Neural progenitor cell (in vitro differentiated cells): Measurements from ENCODE around the gene NEU1. TPM values are rescaled to one million over a fixed set of nuclear protein-coding genes. Genes with fewer than 3 reads are reported as not detected.
A peak's percentile ranks its signal among the peaks of the same experiment; 100 is the strongest.

Experiments used
- DNase-seq: peaks from one replicate; pipeline ENCODE4 v3.0.0-alpha.2; 2016; ENCODE audit warnings: low spot score
- H2AFZ ChIP-seq: fragments of 200-600 bp; sonication (generic); replicated peaks from 2 replicates; pipeline ENCODE4 v1.6.1; 2016; ENCODE audit warnings: antibody characterized with exemption
- H3F3A ChIP-seq: fragments of 200-600 bp; sonication (generic); 2 replicates; pipeline ENCODE4 v1.6.1; 2016; ENCODE audit warnings: antibody characterized with exemption, low read depth
- H3K27ac ChIP-seq: fragments of 200-600 bp; sonication (generic); 2 replicates; pipeline ENCODE4 v1.5.1; 2016; ENCODE audit warnings: mild to moderate bottlenecking
- H3K27me3 ChIP-seq: fragments of 200-600 bp; sonication (generic); 2 replicates; pipeline ENCODE4 v1.6.1; 2016; ENCODE audit warnings: mild to moderate bottlenecking, moderate library complexity
- H3K36me3 ChIP-seq: fragments of 200-600 bp; sonication (generic); 2 replicates; pipeline ENCODE4 v1.5.1; 2016
- H3K4me1 ChIP-seq: fragments of 200-600 bp; sonication (generic); 2 replicates; pipeline ENCODE4 v1.6.1; 2016; ENCODE audit warnings: mixed run types
- H3K4me2 ChIP-seq: fragments of 200-600 bp; sonication (generic); 2 replicates; pipeline ENCODE4 v1.6.1; 2016
- H3K4me3 ChIP-seq: fragments of 200-600 bp; sonication (generic); 2 replicates; pipeline ENCODE4 v1.5.1; 2016
- H3K79me2 ChIP-seq: fragments of 200-600 bp; sonication (generic); 2 replicates; pipeline ENCODE4 v1.6.1; 2016; ENCODE audit warnings: low read depth
- H3K9ac ChIP-seq: fragments of 200-600 bp; sonication (generic); 2 replicates; pipeline ENCODE4 v1.6.1; 2016
- H3K9me3 ChIP-seq: fragments of 200-600 bp; sonication (generic); 2 replicates; pipeline ENCODE4 v1.5.1; 2016; ENCODE audit warnings: low read depth
- H4K20me1 ChIP-seq: fragments of 200-600 bp; sonication (generic); 2 replicates; pipeline ENCODE4 v1.6.1; 2016; ENCODE audit warnings: low read depth
- H3K27ac Mint-ChIP-seq: 3 replicates; pipeline ENCODE4 v1.8.0; 2021; ENCODE audit warnings: mixed read lengths
- H3K27me3 Mint-ChIP-seq: 2 replicates; pipeline ENCODE4 v1.8.0; 2022; ENCODE audit warnings: low read depth, mild to moderate bottlenecking, inconsistent platforms, moderate library complexity, mixed read lengths; ENCODE audit not compliant: insufficient read depth
- H3K36me3 Mint-ChIP-seq: 3 replicates; pipeline ENCODE4 v1.8.0; 2021; ENCODE audit warnings: mixed read lengths
- H3K4me1 Mint-ChIP-seq: 3 replicates; pipeline ENCODE4 v1.8.0; 2021; ENCODE audit warnings: mixed read lengths
- H3K4me3 Mint-ChIP-seq: 3 replicates; pipeline ENCODE4 v1.8.0; 2021; ENCODE audit warnings: mild to moderate bottlenecking, moderate library complexity, mixed read lengths
- H3K9me3 Mint-ChIP-seq: 3 replicates; pipeline ENCODE4 v1.8.0; 2020; ENCODE audit warnings: mixed read lengths
- EZH2 ChIP-seq: fragments of 200-600 bp; sonication (generic); IDR thresholded peaks from 2 replicates; pipeline ENCODE4 v1.6.1; 2017; ENCODE audit warnings: antibody characterized with exemption, mild to moderate bottlenecking, moderate library complexity
- EZH2phosphoT487 ChIP-seq: fragments of 200-600 bp; sonication (generic); IDR thresholded peaks from 2 replicates; pipeline ENCODE4 v1.6.1; 2017; ENCODE audit warnings: antibody characterized with exemption
- total RNA-seq: library from RNA; depleted of rRNA; stranded (reverse); fragments of >200 nt; gene quantifications from 2 replicates; pipeline ENCODE4 v1.2.3, GENCODE V29; 2015; ENCODE audit warnings: low replicate concordance
- TF ChIP-seq, protein P1 (sequence below): fragments of 200-600 bp; sonication (generic); IDR thresholded peaks from 2 replicates; pipeline ENCODE4 v1.5.1; 2017; ENCODE audit warnings: antibody characterized with exemption, mild to moderate bottlenecking

The NEU1 gene
- total RNA-seq, 1 donor from 2014 or later: 17.4 TPM

DNA sequence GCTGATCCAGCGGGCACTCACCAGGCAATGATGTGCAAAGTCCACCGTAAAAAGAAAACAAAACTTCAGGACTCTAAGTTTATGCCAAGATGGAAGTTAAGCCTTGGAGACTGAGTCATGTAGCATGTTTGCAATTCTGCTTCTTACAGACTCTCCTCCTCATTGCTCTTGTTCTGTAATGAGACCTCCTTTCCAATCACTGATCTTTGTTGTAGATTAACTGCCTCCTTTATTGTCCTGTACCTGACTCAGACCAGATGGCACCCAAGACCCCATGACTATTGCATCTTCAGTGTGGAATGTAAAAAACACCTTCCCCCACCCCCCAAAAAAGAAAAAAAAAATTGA lies 11.2 kb downstream of the NEU1 start:
- Histone ChIP-seq H3K9me3 (no peaks in the 10 kb centered on the region), H3K4me3 (no peak overlapping the region), H3K79me2 (no peaks in the 10 kb centered on the region), H4K20me1 (no peaks in the 10 kb centered on the region), H3K27me3 (no peaks in the 10 kb centered on the region), H3F3A (peaks cover 5% of the 10 kb centered on the region), H3K27ac (no peak overlapping the region), H3K9ac (no peak overlapping the region), H3K36me3 (no peaks in the 10 kb centered on the region), H2AFZ (no peak overlapping the region), H3K4me1 (no peaks in the 10 kb centered on the region), H3K4me2 (no peak overlapping the region)
- H3K36me3 Mint-ChIP-seq: peaks cover 10% of the 10 kb centered on the region
- TF ChIP-seq, protein P1, sequence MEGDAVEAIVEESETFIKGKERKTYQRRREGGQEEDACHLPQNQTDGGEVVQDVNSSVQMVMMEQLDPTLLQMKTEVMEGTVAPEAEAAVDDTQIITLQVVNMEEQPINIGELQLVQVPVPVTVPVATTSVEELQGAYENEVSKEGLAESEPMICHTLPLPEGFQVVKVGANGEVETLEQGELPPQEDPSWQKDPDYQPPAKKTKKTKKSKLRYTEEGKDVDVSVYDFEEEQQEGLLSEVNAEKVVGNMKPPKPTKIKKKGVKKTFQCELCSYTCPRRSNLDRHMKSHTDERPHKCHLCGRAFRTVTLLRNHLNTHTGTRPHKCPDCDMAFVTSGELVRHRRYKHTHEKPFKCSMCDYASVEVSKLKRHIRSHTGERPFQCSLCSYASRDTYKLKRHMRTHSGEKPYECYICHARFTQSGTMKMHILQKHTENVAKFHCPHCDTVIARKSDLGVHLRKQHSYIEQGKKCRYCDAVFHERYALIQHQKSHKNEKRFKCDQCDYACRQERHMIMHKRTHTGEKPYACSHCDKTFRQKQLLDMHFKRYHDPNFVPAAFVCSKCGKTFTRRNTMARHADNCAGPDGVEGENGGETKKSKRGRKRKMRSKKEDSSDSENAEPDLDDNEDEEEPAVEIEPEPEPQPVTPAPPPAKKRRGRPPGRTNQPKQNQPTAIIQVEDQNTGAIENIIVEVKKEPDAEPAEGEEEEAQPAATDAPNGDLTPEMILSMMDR: no peak
- TF ChIP-seq EZH2phosphoT487: no peak
- TF ChIP-seq EZH2: no peak
- H3K9me3 Mint-ChIP-seq: peaks cover 10% of the 10 kb centered on the region
- DNase-seq: no peak
- H3K4me3 Mint-ChIP-seq: no peak overlapping the region
- H3K4me1 Mint-ChIP-seq: peaks cover 2% of the 10 kb centered on the region
- H3K27me3 Mint-ChIP-seq: no peaks in the 10 kb centered on the region
- peak overlapping the region; percentile 54 for H3K27ac Mint-ChIP-seq

DNA sequence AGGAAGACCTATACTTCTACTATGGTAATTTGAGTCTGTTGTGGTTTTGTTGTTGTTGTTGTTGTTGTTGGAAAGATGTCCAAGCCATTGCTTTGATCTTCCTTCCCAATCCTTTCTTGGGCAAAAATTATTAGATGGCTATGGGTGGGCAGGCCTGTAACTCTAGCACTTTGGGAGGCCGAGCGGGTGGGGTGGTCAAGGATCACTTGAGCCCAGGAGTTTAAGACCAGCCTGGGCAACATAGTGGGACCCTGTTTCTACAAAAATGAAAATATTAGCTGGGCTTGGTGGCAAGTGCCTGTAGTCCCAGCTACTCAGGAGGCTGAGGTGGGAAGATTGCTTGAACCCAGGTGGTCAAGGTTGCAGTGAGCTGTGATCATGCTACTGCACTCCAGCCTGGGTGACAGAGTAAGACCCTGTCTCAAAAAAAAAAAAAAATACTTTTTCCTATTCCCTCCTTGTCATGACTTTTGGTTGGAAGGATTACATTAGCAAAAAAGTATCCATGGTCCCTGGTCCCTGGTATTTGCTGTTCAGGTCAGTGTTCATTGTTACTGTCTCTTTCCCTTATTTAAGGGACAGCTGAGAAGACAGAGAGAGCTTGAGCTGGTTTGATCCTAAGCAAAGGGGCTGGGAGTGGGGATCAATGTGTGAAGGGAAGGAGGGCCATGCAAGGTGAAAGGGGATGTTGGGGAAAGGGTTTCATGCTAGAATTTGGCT lies 11.7 kb downstream of the NEU1 start:
- Histone ChIP-seq H3K4me3 (no peak overlapping the region), H3K9me3 (no peaks in the 10 kb centered on the region), H3K36me3 (no peaks in the 10 kb centered on the region), H3K4me1 (no peaks in the 10 kb centered on the region), H3F3A (peaks cover 5% of the 10 kb centered on the region), H4K20me1 (no peaks in the 10 kb centered on the region), H3K4me2 (no peak overlapping the region), H3K9ac (no peak overlapping the region), H2AFZ (no peak overlapping the region), H3K79me2 (no peaks in the 10 kb centered on the region), H3K27ac (no peak overlapping the region), H3K27me3 (no peaks in the 10 kb centered on the region)
- no peak for DNase-seq
- Mint-ChIP-seq H3K9me3 (peaks cover 10% of the 10 kb centered on the region), H3K4me1 (peaks cover 2% of the 10 kb centered on the region), H3K4me3 (no peak overlapping the region), H3K27me3 (no peaks in the 10 kb centered on the region), H3K36me3 (peaks cover 10% of the 10 kb centered on the region), H3K27ac (no peak overlapping the region)
- TF ChIP-seq EZH2 (no peak), EZH2phosphoT487 (no peak)
- TF ChIP-seq, protein P1: no peak

DNA sequence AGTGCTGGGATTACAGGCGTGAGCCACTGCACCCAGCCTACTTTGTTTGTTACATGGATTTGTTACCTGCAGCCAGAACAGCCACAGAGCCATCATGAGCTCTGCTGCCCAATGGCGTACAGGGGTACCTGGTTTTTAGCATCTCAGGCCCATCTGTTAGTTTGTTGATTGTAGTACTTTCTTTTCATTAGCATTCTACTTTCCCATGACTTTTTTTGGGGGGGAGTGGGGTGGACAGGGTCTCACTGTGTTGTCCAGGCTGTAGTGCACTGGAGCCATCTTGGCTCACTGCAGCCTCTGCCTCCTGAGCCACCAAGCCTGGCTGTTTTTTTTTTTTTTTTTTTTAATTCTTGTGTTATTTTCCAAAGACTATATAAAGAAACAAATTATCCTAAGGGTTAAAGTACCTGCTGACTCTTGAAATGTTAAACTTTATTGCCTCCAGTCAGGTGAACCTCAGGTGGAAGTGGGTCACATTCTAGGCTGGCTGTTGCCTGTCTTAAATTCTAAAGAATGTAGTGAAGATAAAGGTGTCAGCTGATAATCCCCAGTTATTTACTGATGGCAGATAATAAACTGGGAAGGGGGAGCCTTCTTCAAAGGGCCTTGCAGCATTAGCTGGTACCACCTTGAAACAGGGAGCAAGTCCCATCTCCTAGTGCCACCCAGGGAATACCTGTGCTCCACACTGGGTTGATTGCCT lies 15.2 kb downstream of the NEU1 start:
- Mint-ChIP-seq H3K4me3 (no peak overlapping the region), H3K9me3 (no peaks in the 10 kb centered on the region), H3K27ac (no peak overlapping the region), H3K4me1 (peaks cover 2% of the 10 kb centered on the region), H3K27me3 (peaks cover 2% of the 10 kb centered on the region), H3K36me3 (peaks cover 2% of the 10 kb centered on the region)
- Histone ChIP-seq H3K9me3 (no peaks in the 10 kb centered on the region), H3K27ac (no peak overlapping the region), H3K79me2 (no peaks in the 10 kb centered on the region), H3K36me3 (no peaks in the 10 kb centered on the region), H3K27me3 (no peaks in the 10 kb centered on the region), H3K9ac (no peak overlapping the region), H3K4me3 (no peak overlapping the region), H3K4me2 (no peak overlapping the region), H3K4me1 (no peaks in the 10 kb centered on the region), H3F3A (peaks cover 12% of the 10 kb centered on the region), H4K20me1 (no peaks in the 10 kb centered on the region), H2AFZ (no peak overlapping the region)
- no peak for DNase-seq
- TF ChIP-seq EZH2: no peak
- TF ChIP-seq EZH2phosphoT487: no peak
- TF ChIP-seq, protein P1: no peak
